ENCODE results near the gene SLC25A42.

Gene SLC25A42

DNA sequence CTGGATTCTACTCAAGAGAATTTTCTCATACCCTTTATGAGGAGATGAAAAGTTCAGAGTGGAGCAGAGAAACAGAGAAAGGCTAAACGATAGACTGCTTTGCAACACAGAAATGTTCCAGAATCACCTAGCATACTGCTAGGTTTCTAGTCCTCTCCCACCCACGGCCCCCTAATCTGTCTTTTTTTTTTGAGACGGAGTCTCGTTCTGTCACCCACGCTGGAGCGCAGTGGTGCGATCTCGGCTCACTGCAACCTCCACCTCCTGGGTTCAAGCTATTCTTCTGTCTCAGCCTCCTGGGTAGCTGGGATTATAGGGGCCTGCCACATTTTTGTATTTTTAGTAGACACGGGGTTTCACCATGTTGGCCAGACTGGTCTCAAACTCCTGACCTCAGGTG lies 35.3 kb upstream of the SLC25A42 start:
- H2AFZ ChIP-seq (ENCODE audit: low read depth, low read length) = no peak overlapping the region
- H2BK5ac ChIP-seq (ENCODE audit: low read depth, low read length, poor library complexity, severe bottlenecking) = no peak overlapping the region
- H3K23ac ChIP-seq (ENCODE audit: low read length in 2 of 2) = no peak overlapping the region
- H3K4me3 ChIP-seq (ENCODE audit: insufficient read depth in 1 of 2, low read depth in 1 of 2, low read length in 2 of 2) = no peak overlapping the region
- H3K4me1 ChIP-seq (ENCODE audit: control insufficient read depth, insufficient read depth, low read depth, low read length) = peaks cover 4% of the 10 kb centered on the region
- no peak overlapping the region for H3K27ac ChIP-seq (ENCODE audit: low read length, poor library complexity, severe bottlenecking)
- no peak overlapping the region for H3K18ac ChIP-seq (ENCODE audit: low read depth in 1 of 2, low read length in 2 of 2)
- H2BK15ac ChIP-seq (ENCODE audit: low read depth, poor library complexity, severe bottlenecking) = no peak overlapping the region
- H4K8ac ChIP-seq (ENCODE audit: low read length) = no peak overlapping the region
- H3K4ac ChIP-seq (ENCODE audit: low read depth in 1 of 2, low read length in 2 of 2) = no peak overlapping the region
- no peaks in the 10 kb centered on the region for H3K27me3 ChIP-seq (ENCODE audit: control insufficient read depth in 1 of 2, insufficient read depth in 1 of 2, low read length in 2 of 2)
- H3K79me1 ChIP-seq (replicated peaks; ENCODE audit: low read length, poor library complexity, severe bottlenecking) = peaks cover 28% of the 10 kb centered on the region
- H3K4me2 ChIP-seq (ENCODE audit: low read length, poor library complexity, severe bottlenecking) = no peak overlapping the region
- DNase-seq = no peak
- no peak overlapping the region for H2AK5ac ChIP-seq (ENCODE audit: low read length, severe bottlenecking)
- no peak overlapping the region for H4K91ac ChIP-seq (ENCODE audit: low read length)
- peaks cover 61 to 67% of the 10 kb centered on the region in 2 experiments for H3K36me3 ChIP-seq (ENCODE audit: control insufficient read depth in 1 of 2, insufficient read depth in 2 of 2, low read depth in 1 of 2, low read length in 2 of 2)
- no peak overlapping the region for H3K9ac ChIP-seq (ENCODE audit: low read length)
- no peak overlapping the region for H2BK120ac ChIP-seq (ENCODE audit: low read depth, low read length)
- no peaks in the 10 kb centered on the region for H3K9me3 ChIP-seq (ENCODE audit: control insufficient read depth, low read length)
- 98% methylated on average over 9 of the region's 9 CpGs for WGBS
- H3K14ac ChIP-seq (ENCODE audit: low read length in 2 of 2) = no peak overlapping the region
- no peak overlapping the region for H2BK12ac ChIP-seq (ENCODE audit: low read length in 2 of 2)

DNA sequence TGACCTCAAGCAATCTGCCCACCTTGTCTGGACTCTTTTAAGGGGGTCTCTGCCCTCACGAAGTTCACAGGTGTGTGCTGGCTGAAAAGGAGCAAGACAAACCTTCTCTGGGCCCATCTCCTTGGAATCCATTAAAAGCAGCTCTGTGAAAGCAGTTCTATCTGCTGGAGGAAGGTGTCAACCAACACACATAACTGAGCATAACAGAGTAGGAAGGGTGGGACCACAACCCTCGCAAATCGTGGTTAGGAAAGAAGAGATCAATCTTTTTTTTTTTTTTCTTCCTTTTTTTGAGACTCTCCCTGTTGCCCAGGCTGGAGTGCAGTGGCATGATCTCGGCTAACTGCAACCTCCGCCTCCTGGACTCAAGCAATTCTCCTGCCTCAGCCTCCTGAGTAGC lies 31.9 kb upstream of the SLC25A42 start:
- Histone ChIP-seq H4K8ac (ENCODE audit: low read length) (peak overlapping the region; percentile 2), H2BK12ac (ENCODE audit: low read length in 2 of 2) (no peak overlapping the region)

DNA sequence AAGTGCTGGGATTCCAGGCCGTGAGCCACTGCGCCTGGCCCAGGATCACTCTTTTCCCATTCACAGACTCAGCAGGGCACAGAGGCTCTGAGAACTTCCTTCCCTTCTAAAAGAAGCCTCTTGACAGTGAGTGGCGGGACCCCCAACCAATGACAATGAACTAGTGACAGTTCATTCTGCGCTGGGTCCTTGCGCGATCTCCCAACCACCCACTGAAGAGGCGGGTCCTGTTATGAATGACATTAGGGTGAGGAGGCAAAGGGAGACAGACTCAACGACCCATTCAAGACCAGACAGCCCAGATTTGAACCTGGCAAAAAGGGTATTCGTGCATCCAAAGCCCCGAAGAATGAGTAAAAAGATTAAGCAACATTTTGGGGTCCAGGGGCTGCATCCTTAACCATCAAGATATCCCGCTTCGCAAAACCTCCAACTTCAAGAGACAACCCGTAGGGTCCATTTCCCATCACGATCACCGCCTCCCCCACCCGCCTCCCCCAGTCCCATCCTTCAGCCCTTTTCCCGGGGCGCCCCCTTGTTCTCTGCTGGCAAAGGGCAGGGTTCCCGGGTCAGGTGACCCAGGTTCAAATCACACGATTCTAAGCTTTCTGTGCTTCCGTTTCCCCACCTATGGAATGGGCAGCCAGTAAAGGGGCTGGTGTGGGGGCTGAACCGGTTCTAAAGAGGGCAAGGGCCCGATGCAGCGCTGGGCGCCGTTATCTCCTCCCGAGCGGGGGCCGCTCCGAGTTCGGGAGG lies 31.2 kb upstream of the SLC25A42 start:
- Histone ChIP-seq H2BK12ac (ENCODE audit: low read length in 2 of 2) (no peak overlapping the region), H3K18ac (ENCODE audit: low read depth in 1 of 2, low read length in 2 of 2) (peak overlapping the region; percentile 89 to 94), H4K8ac (ENCODE audit: low read length) (peak overlapping the region; percentile 85), H3K14ac (ENCODE audit: low read length in 2 of 2) (peak overlapping the region; percentile 84 to 86), H3K4me2 (ENCODE audit: low read length, poor library complexity, severe bottlenecking) (peak overlapping the region; percentile 89), H3K27ac (ENCODE audit: low read length, poor library complexity, severe bottlenecking) (peak overlapping the region; percentile 82), H3K4me1 (ENCODE audit: control insufficient read depth, insufficient read depth, low read depth, low read length) (peaks cover 11% of the 10 kb centered on the region), H2AK5ac (ENCODE audit: low read length, severe bottlenecking) (no peak overlapping the region), H2BK5ac (ENCODE audit: low read depth, low read length, poor library complexity, severe bottlenecking) (no peak overlapping the region), H4K91ac (ENCODE audit: low read length) (peak overlapping the region; percentile 83), H3K23ac (ENCODE audit: low read length in 2 of 2) (peak overlapping the region in 1 of 2 experiments; percentile 91), H3K4me3 (ENCODE audit: insufficient read depth in 1 of 2, low read depth in 1 of 2, low read length in 2 of 2) (peak overlapping the region; percentile 87 to 92), H2AFZ (ENCODE audit: low read depth, low read length) (peak overlapping the region; percentile 36), H3K36me3 (ENCODE audit: control insufficient read depth in 1 of 2, insufficient read depth in 2 of 2, low read depth in 1 of 2, low read length in 2 of 2) (peaks cover 28 to 40% of the 10 kb centered on the region in 2 experiments), H3K9ac (ENCODE audit: low read length) (peak overlapping the region; percentile 95), H2BK120ac (ENCODE audit: low read depth, low read length) (peak overlapping the region; percentile 34), H3K79me1 (replicated peaks; ENCODE audit: low read length, poor library complexity, severe bottlenecking) (peaks cover 28% of the 10 kb centered on the region), H3K4ac (ENCODE audit: low read depth in 1 of 2, low read length in 2 of 2) (peak overlapping the region; percentile 75 to 82), H3K27me3 (ENCODE audit: control insufficient read depth in 1 of 2, insufficient read depth in 1 of 2, low read length in 2 of 2) (no peaks in the 10 kb centered on the region), H2BK15ac (ENCODE audit: low read depth, poor library complexity, severe bottlenecking) (no peak overlapping the region), H3K9me3 (ENCODE audit: control insufficient read depth, low read length) (no peaks in the 10 kb centered on the region)
- peak; percentile 98 for DNase-seq
- WGBS = 0% methylated on average over 29 of the region's 31 CpGs

More for the DNA sequence above, 31.9 kb upstream of the SLC25A42 start:
- Histone ChIP-seq H2BK120ac (ENCODE audit: low read depth, low read length) (no peak overlapping the region), H3K9me3 (ENCODE audit: control insufficient read depth, low read length) (no peaks in the 10 kb centered on the region), H3K79me1 (replicated peaks; ENCODE audit: low read length, poor library complexity, severe bottlenecking) (peaks cover 22% of the 10 kb centered on the region), H3K27ac (ENCODE audit: low read length, poor library complexity, severe bottlenecking) (peak overlapping the region; percentile 82), H3K4ac (ENCODE audit: low read depth in 1 of 2, low read length in 2 of 2) (no peak overlapping the region), H2AFZ (ENCODE audit: low read depth, low read length) (no peak overlapping the region), H3K27me3 (ENCODE audit: control insufficient read depth in 1 of 2, insufficient read depth in 1 of 2, low read length in 2 of 2) (no peaks in the 10 kb centered on the region), H3K4me1 (ENCODE audit: control insufficient read depth, insufficient read depth, low read depth, low read length) (peaks cover 11% of the 10 kb centered on the region), H3K18ac (ENCODE audit: low read depth in 1 of 2, low read length in 2 of 2) (no peak overlapping the region), H2AK5ac (ENCODE audit: low read length, severe bottlenecking) (no peak overlapping the region), H2BK15ac (ENCODE audit: low read depth, poor library complexity, severe bottlenecking) (no peak overlapping the region), H3K23ac (ENCODE audit: low read length in 2 of 2) (no peak overlapping the region), H3K4me2 (ENCODE audit: low read length, poor library complexity, severe bottlenecking) (peak overlapping the region; percentile 89), H2BK5ac (ENCODE audit: low read depth, low read length, poor library complexity, severe bottlenecking) (no peak overlapping the region), H4K91ac (ENCODE audit: low read length) (no peak overlapping the region), H3K36me3 (ENCODE audit: control insufficient read depth in 1 of 2, insufficient read depth in 2 of 2, low read depth in 1 of 2, low read length in 2 of 2) (peaks cover 34 to 39% of the 10 kb centered on the region in 2 experiments), H3K14ac (ENCODE audit: low read length in 2 of 2) (no peak overlapping the region), H3K9ac (ENCODE audit: low read length) (peak overlapping the region; percentile 95), H3K4me3 (ENCODE audit: insufficient read depth in 1 of 2, low read depth in 1 of 2, low read length in 2 of 2) (peak overlapping the region; percentile 87 to 92)
- DNase-seq = peak; percentile 10
- WGBS = 85% methylated on average over 5 of the region's 5 CpGs

DNA sequence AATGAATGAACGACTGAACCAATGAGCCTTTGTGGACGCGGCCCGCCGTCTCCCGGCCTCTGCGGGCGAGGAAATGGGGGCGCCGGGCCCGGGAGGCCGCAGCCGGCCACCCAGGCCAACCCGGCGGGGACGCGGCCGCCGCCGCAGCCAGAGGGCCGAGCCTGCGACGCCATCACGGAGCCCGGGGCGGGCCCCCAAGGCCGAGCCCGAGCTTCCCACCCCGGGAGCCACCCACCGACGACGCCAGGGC lies 30.7 kb upstream of the SLC25A42 start:
- no peak overlapping the region for H2BK15ac ChIP-seq (ENCODE audit: low read depth, poor library complexity, severe bottlenecking)
- peak overlapping the region; percentile 75 to 82 for H3K4ac ChIP-seq (ENCODE audit: low read depth in 1 of 2, low read length in 2 of 2)
- peak overlapping the region; percentile 89 for H3K4me2 ChIP-seq (ENCODE audit: low read length, poor library complexity, severe bottlenecking)
- H2BK12ac ChIP-seq (ENCODE audit: low read length in 2 of 2) = no peak overlapping the region
- H3K36me3 ChIP-seq (ENCODE audit: control insufficient read depth in 1 of 2, insufficient read depth in 2 of 2, low read depth in 1 of 2, low read length in 2 of 2) = peaks cover 27 to 38% of the 10 kb centered on the region in 2 experiments
- peak overlapping the region; percentile 82 for H3K27ac ChIP-seq (ENCODE audit: low read length, poor library complexity, severe bottlenecking)
- H3K4me1 ChIP-seq (ENCODE audit: control insufficient read depth, insufficient read depth, low read depth, low read length) = peaks cover 11% of the 10 kb centered on the region
- peak overlapping the region; percentile 36 for H2AFZ ChIP-seq (ENCODE audit: low read depth, low read length)
- H2AK5ac ChIP-seq (ENCODE audit: low read length, severe bottlenecking) = no peak overlapping the region
- H3K9me3 ChIP-seq (ENCODE audit: control insufficient read depth, low read length) = no peaks in the 10 kb centered on the region
- peak overlapping the region; percentile 49 for H2BK120ac ChIP-seq (ENCODE audit: low read depth, low read length)
- H4K91ac ChIP-seq (ENCODE audit: low read length) = peak overlapping the region; percentile 83
- H3K23ac ChIP-seq (ENCODE audit: low read length in 2 of 2) = peak overlapping the region in 1 of 2 experiments; percentile 90
- peak overlapping the region; percentile 87 to 92 for H3K4me3 ChIP-seq (ENCODE audit: insufficient read depth in 1 of 2, low read depth in 1 of 2, low read length in 2 of 2)
- H3K27me3 ChIP-seq (ENCODE audit: control insufficient read depth in 1 of 2, insufficient read depth in 1 of 2, low read length in 2 of 2) = no peaks in the 10 kb centered on the region
- H4K8ac ChIP-seq (ENCODE audit: low read length) = peak overlapping the region; percentile 85
- peak overlapping the region; percentile 84 to 86 for H3K14ac ChIP-seq (ENCODE audit: low read length in 2 of 2)
- peak overlapping the region; percentile 98 for H2BK5ac ChIP-seq (ENCODE audit: low read depth, low read length, poor library complexity, severe bottlenecking)
- WGBS = 1% methylated on average over 18 of the region's 32 CpGs
- H3K79me1 ChIP-seq (replicated peaks; ENCODE audit: low read length, poor library complexity, severe bottlenecking) = peaks cover 27% of the 10 kb centered on the region
- DNase-seq = no peak
- peak overlapping the region; percentile 89 to 94 for H3K18ac ChIP-seq (ENCODE audit: low read depth in 1 of 2, low read length in 2 of 2)
- peak overlapping the region; percentile 95 for H3K9ac ChIP-seq (ENCODE audit: low read length)

Data from mesenchymal stem cell (in vitro differentiated cells and primary cell).